ENCODE results near the gene SPTA1. TPM values are rescaled to one million over a fixed set of nuclear protein-coding genes. Genes with fewer than 3 reads are reported as not detected.

The SPTA1 gene
- total RNA-seq, 1 donor from 2014 or later: not detected

- H3K36me3 Mint-ChIP-seq (ENCODE audit: low read depth): no peaks in the 10 kb centered on the region
- no peak for TF ChIP-seq CTCF (IDR thresholded peaks at IDR 0.05)
Observed at GRCh38 chr1:158716335-158716734, 29.8 kb upstream of the SPTA1 start.

GRCh38 chr1:158714754-158715153, 28.2 kb upstream of the SPTA1 start:
- DNase-seq (ENCODE audit: low spot score): no peak
- Mint-ChIP-seq H3K4me3 (ENCODE audit: unreplicated experiment) (no peak overlapping the region), H3K36me3 (ENCODE audit: low read depth) (no peaks in the 10 kb centered on the region), H3K4me1 (ENCODE audit: low read depth) (no peaks in the 10 kb centered on the region), H3K27me3 (ENCODE audit: low read depth) (peaks cover 13% of the 10 kb centered on the region), H3K27ac (ENCODE audit: unreplicated experiment) (no peak overlapping the region), H3K9me3 (ENCODE audit: low read depth) (no peaks in the 10 kb centered on the region)
- no peak for TF ChIP-seq CTCF (IDR thresholded peaks at IDR 0.05)

More at GRCh38 chr1:158716335-158716734, 29.8 kb upstream of the SPTA1 start:
- DNase-seq (ENCODE audit: low spot score): no peak
- Mint-ChIP-seq H3K27me3 (ENCODE audit: low read depth) (peaks cover 11% of the 10 kb centered on the region), H3K4me1 (ENCODE audit: low read depth) (no peaks in the 10 kb centered on the region), H3K27ac (ENCODE audit: unreplicated experiment) (no peak overlapping the region), H3K9me3 (ENCODE audit: low read depth) (no peaks in the 10 kb centered on the region), H3K4me3 (ENCODE audit: unreplicated experiment) (no peak overlapping the region)

- peaks cover 15% of the 10 kb centered on the region for H3K27me3 Mint-ChIP-seq (ENCODE audit: low read depth)
- no peaks in the 10 kb centered on the region for H3K4me1 Mint-ChIP-seq (ENCODE audit: low read depth)
- no peaks in the 10 kb centered on the region for H3K36me3 Mint-ChIP-seq (ENCODE audit: low read depth)
- H3K9me3 Mint-ChIP-seq (ENCODE audit: low read depth): no peaks in the 10 kb centered on the region
- H3K4me3 Mint-ChIP-seq (ENCODE audit: unreplicated experiment): no peak overlapping the region
- no peak for TF ChIP-seq CTCF (IDR thresholded peaks at IDR 0.05)
- DNase-seq (ENCODE audit: low spot score): no peak
- H3K27ac Mint-ChIP-seq (ENCODE audit: unreplicated experiment): no peak overlapping the region
Observed at GRCh38 chr1:158711098-158711497, 24.6 kb upstream of the SPTA1 start.

GRCh38 chr1:158706096-158706495, 19.6 kb upstream of the SPTA1 start:
- H3K9me3 Mint-ChIP-seq (ENCODE audit: low read depth): no peaks in the 10 kb centered on the region
- H3K36me3 Mint-ChIP-seq (ENCODE audit: low read depth): no peaks in the 10 kb centered on the region
- H3K4me1 Mint-ChIP-seq (ENCODE audit: low read depth): no peaks in the 10 kb centered on the region
- H3K4me3 Mint-ChIP-seq (ENCODE audit: unreplicated experiment): no peak overlapping the region
- TF ChIP-seq CTCF (IDR thresholded peaks at IDR 0.05): no peak
- H3K27ac Mint-ChIP-seq (ENCODE audit: unreplicated experiment): no peak overlapping the region
- H3K27me3 Mint-ChIP-seq (ENCODE audit: low read depth): peaks cover 5% of the 10 kb centered on the region
- no peak for DNase-seq (ENCODE audit: low spot score)

- no peak for DNase-seq (ENCODE audit: low spot score)
- H3K4me1 Mint-ChIP-seq (ENCODE audit: low read depth): no peaks in the 10 kb centered on the region
- no peak within 1 kb of the TSS for H3K27ac Mint-ChIP-seq (ENCODE audit: unreplicated experiment)
- TF ChIP-seq CTCF (IDR thresholded peaks at IDR 0.05): no peak
- H3K4me3 Mint-ChIP-seq (ENCODE audit: unreplicated experiment): no peak within 1 kb of the TSS
- H3K9me3 Mint-ChIP-seq (ENCODE audit: low read depth): no peaks in the 10 kb centered on the region
- H3K27me3 Mint-ChIP-seq (ENCODE audit: low read depth): peaks cover 5% of the 10 kb centered on the region
- no peaks in the 10 kb centered on the region for H3K36me3 Mint-ChIP-seq (ENCODE audit: low read depth)
Observed at GRCh38 chr1:158700552-158700951, 14.0 kb upstream of the SPTA1 start, which contains the start of gene OR6K2. Gene OR6K2 (minus strand): TSS chr1:158700652. CDS start chr1:158700652, 0 bp downstream.
